ENCODE data around the gene MRPS18A. TPM values are rescaled to one million over a fixed set of nuclear protein-coding genes. Genes with fewer than 3 reads are reported as not detected.

The MRPS18A gene
- total and polyA plus RNA-seq, 2 donors (not counting 3 experiments of a cell fraction or from before 2014, with no cell fraction given): 39.8 to 83.8 TPM

DNA sequence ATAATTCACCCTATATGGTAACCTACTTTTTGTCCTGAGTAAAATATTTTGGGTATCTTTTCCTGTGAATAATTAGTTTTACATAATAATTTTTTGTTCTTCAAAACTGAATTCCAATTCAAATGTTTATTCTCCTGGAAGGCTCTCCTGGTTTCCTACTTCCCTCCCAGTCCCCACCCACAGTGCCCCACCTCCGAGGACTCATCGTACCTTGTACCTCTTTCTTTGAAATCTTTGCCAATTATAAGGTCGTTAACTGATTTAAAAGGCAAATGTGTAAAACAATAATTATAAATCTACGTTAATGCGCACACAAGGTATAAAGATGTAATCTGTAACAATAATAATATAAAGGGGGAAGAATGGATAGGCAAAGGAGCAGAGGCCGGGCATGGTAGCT, 41.9 kb upstream of the MRPS18A start:
- Histone ChIP-seq H3K4me2 (ENCODE audit: insufficient read depth, low read length) (no peak overlapping the region), H2AFZ (ENCODE audit: low read depth, low read length) (no peak overlapping the region), H3K27me3 (ENCODE audit: control insufficient read depth in 2 of 2, insufficient read depth in 2 of 2, low read length in 2 of 2) (no peaks in the 10 kb centered on the region), H3K9me1 (replicated peaks; ENCODE audit: control insufficient read depth, extremely low read depth, insufficient read depth, low read length) (no peaks in the 10 kb centered on the region), H4K20me1 (replicated peaks; ENCODE audit: control insufficient read depth, extremely low read depth, insufficient read depth, low read length) (no peaks in the 10 kb centered on the region), H3K4me3 (replicated peaks in 1 of 3; ENCODE audit: insufficient read depth in 1 of 3, low read depth in 1 of 3, low read length in 3 of 3) (no peak overlapping the region), H3K79me2 (ENCODE audit: control insufficient read depth, insufficient read depth, low read length) (no peaks in the 10 kb centered on the region), H3K9me3 (replicated peaks; ENCODE audit: control insufficient read depth, insufficient read depth, low read length) (no peaks in the 10 kb centered on the region), H3K27ac (ENCODE audit: insufficient read depth, low read depth, low read length) (no peak overlapping the region), H3K36me3 (ENCODE audit: control insufficient read depth in 2 of 2, extremely low read depth in 1 of 2, insufficient read depth in 2 of 2, low read length in 2 of 2) (no peaks in the 10 kb centered on the region), H3K9ac (replicated peaks; ENCODE audit: extremely low read depth, insufficient read depth, low read length) (no peak overlapping the region), H3K4me1 (ENCODE audit: control insufficient read depth, extremely low read depth, insufficient read depth, low read length) (peaks cover 2% of the 10 kb centered on the region)
- dilution Hi-C loops (cut with MboI; ENCODE audit: extremely low pct_ligation_motif_present, low sequenced_read_pairs) (no loop called here), intact Hi-C loops (cut with micrococcal nuclease) (no loop called here)
- ChIA-PET CTCF (no interaction called here), POLR2A (no interaction called here)
- FAIRE-seq: no peak
- BruUV-seq (replicated peaks): no TSS peak
- DNase-seq (ENCODE audit: low read depth, low spot score): no peak
- TF ChIP-seq EZH2 (IDR thresholded peaks at IDR 0.05; ENCODE audit: borderline replicate concordance, low read depth, low read length, severe bottlenecking) (no peak), POLR2AphosphoS5 (IDR thresholded peaks at IDR 0.05; ENCODE audit: insufficient read depth, low read depth, low read length) (no peak), GATA2 (IDR thresholded peaks at IDR 0.05; ENCODE audit: insufficient read depth, insufficient read length, low read depth, low read length) (no peak), JUN (IDR thresholded peaks at IDR 0.05; ENCODE audit: borderline replicate concordance, insufficient read depth, insufficient read length, low read depth) (no peak), FOS (IDR thresholded peaks at IDR 0.05; ENCODE audit: borderline replicate concordance, insufficient read depth, low read length) (no peak), MYC (IDR thresholded peaks at IDR 0.05; ENCODE audit: low read depth, low read length) (no peak), POLR2A (IDR thresholded peaks at IDR 0.05; ENCODE audit: low read depth, low read length) (no peak)
- TF ChIP-seq, protein P1, sequence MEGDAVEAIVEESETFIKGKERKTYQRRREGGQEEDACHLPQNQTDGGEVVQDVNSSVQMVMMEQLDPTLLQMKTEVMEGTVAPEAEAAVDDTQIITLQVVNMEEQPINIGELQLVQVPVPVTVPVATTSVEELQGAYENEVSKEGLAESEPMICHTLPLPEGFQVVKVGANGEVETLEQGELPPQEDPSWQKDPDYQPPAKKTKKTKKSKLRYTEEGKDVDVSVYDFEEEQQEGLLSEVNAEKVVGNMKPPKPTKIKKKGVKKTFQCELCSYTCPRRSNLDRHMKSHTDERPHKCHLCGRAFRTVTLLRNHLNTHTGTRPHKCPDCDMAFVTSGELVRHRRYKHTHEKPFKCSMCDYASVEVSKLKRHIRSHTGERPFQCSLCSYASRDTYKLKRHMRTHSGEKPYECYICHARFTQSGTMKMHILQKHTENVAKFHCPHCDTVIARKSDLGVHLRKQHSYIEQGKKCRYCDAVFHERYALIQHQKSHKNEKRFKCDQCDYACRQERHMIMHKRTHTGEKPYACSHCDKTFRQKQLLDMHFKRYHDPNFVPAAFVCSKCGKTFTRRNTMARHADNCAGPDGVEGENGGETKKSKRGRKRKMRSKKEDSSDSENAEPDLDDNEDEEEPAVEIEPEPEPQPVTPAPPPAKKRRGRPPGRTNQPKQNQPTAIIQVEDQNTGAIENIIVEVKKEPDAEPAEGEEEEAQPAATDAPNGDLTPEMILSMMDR (IDR thresholded peaks at IDR 0.05; ENCODE audit: extremely low read depth in 1 of 2, insufficient read depth in 1 of 2, low read depth in 1 of 2, low read length in 2 of 2): no peak
- TF ChIP-seq, protein P2, sequence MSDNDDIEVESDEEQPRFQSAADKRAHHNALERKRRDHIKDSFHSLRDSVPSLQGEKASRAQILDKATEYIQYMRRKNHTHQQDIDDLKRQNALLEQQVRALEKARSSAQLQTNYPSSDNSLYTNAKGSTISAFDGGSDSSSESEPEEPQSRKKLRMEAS (IDR thresholded peaks at IDR 0.05; ENCODE audit: insufficient read depth, insufficient read length): no peak
